Neural crest cell (in vitro differentiated cells): ENCODE measurements around the gene LYRM1. TPM values are rescaled to one million over a fixed set of nuclear protein-coding genes. Genes with fewer than 3 reads are reported as not detected.
A peak's percentile ranks its signal among the peaks of the same experiment; 100 is the strongest.
"Not testable (repeated sequence)": the region's sequence is repeated elsewhere in the genome, so short reads cannot be mapped to it uniquely, and the experiment has no call there.

Experiments
- DNase-seq: peaks from one replicate; pipeline ENCODE4 v3.0.0; 2021; ENCODE audit warnings: low read depth, mixed read lengths, low spot score
- H3K27ac Mint-ChIP-seq: one replicate; pipeline ENCODE4 v1.8.0; 2021; ENCODE audit warnings: mild to moderate bottlenecking, mixed read lengths; ENCODE audit not compliant: unreplicated experiment
- H3K27me3 Mint-ChIP-seq: 2 replicates; pipeline ENCODE4 v1.8.0; 2021; ENCODE audit warnings: low read depth, mild to moderate bottlenecking, mixed read lengths
- H3K36me3 Mint-ChIP-seq: 2 replicates; pipeline ENCODE4 v1.8.0; 2021; ENCODE audit warnings: low read depth, mild to moderate bottlenecking, mixed read lengths
- H3K4me1 Mint-ChIP-seq: 2 replicates; pipeline ENCODE4 v1.8.0; 2021; ENCODE audit warnings: mixed read lengths
- H3K4me3 Mint-ChIP-seq: one replicate; pipeline ENCODE4 v1.8.0; 2021; ENCODE audit warnings: mild to moderate bottlenecking, mixed read lengths
- H3K9me3 Mint-ChIP-seq: 2 replicates; pipeline ENCODE4 v1.8.0; 2021; ENCODE audit warnings: mixed read lengths
- CTCF ChIP-seq: fragments of 200-600 bp; sonication (generic); conservative IDR thresholded peaks from 2 replicates; pipeline ENCODE4 v1.5.0; 2021; ENCODE audit warnings: antibody characterized with exemption, mild to moderate bottlenecking
- total RNA-seq: library from RNA; stranded (reverse); gene quantifications from 2 replicates; pipeline ENCODE4 v1.2.1, GENCODE V29; 2021

Gene LYRM1
- total RNA-seq, 1 donor from 2014 or later, result 20.4 TPM

DNA sequence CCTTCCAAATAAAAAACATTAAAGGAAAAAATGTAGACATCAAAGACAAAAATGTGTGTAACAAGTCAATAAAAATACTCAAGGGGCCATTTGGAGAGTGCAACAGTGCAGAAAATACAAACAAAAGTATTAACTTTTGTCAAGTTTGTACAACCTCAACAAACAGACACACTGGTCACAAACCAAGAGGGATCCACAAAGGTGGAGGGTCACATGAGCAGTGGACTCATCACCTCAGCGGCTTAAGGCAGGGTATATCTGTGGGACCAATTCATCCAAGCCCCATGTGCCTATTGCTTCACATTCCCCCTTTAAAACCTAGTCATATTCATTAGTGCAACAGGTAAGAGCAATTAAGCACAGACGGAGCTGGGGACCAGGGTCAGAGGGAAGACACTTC lies 45.6 kb upstream of the LYRM1 start:
- Mint-ChIP-seq H3K9me3 (no peaks in the 10 kb centered on the region), H3K27me3 (no peaks in the 10 kb centered on the region), H3K27ac (no peak overlapping the region), H3K4me3 (no peak overlapping the region), H3K4me1 (no peaks in the 10 kb centered on the region), H3K36me3 (peaks cover 12% of the 10 kb centered on the region)
- DNase-seq, result no peak
- TF ChIP-seq CTCF, result no peak

GRCh38 chr16:20857281-20857680 lies 43.3 kb upstream of the LYRM1 start:
- Mint-ChIP-seq H3K36me3 (peaks cover 13% of the 10 kb centered on the region), H3K4me3 (no peak overlapping the region), H3K27ac (no peak overlapping the region), H3K4me1 (no peaks in the 10 kb centered on the region), H3K27me3 (no peaks in the 10 kb centered on the region), H3K9me3 (no peaks in the 10 kb centered on the region)
- DNase-seq, result no peak
- no peak for TF ChIP-seq CTCF

- Mint-ChIP-seq H3K27me3 (no peaks in the 10 kb centered on the region), H3K4me1 (no peaks in the 10 kb centered on the region), H3K27ac (peak overlapping the region; percentile 28), H3K9me3 (peaks cover 3% of the 10 kb centered on the region), H3K36me3 (peaks cover 16% of the 10 kb centered on the region), H3K4me3 (no peak overlapping the region)
- no peak for DNase-seq
- no peak for TF ChIP-seq CTCF
Observed at GRCh38 chr16:20859229-20859628, 41.3 kb upstream of the LYRM1 start.

GRCh38 chr16:20859699-20860098 lies 40.9 kb upstream of the LYRM1 start:
- no peak for DNase-seq
- Mint-ChIP-seq H3K4me3 (no peak overlapping the region), H3K27me3 (no peaks in the 10 kb centered on the region), H3K4me1 (no peaks in the 10 kb centered on the region), H3K9me3 (peaks cover 3% of the 10 kb centered on the region), H3K36me3 (peaks cover 16% of the 10 kb centered on the region), H3K27ac (no peak overlapping the region)
- no peak for TF ChIP-seq CTCF

DNA sequence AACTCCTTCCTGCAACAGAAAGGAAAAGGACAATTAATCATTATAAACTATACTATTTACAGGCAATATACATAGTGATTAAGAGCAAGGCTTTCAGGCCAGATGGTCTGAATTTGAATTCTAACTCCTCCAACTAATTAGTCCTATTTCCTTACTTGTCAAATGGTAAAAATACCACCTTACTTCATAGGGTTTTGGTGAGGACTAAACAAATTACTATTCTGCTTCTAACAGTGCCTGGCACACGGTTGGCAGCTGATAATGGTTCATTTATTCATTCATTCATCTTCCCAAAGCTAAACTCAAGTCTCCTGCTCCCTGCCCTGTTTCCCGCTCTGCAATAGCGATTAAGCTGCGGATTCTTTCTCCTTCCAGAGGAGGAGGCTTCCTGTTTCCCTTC lies 40.2 kb upstream of the LYRM1 start:
- H3K27ac Mint-ChIP-seq, result no peak overlapping the region
- no peak for TF ChIP-seq CTCF
- no peaks in the 10 kb centered on the region for H3K4me1 Mint-ChIP-seq
- H3K4me3 Mint-ChIP-seq, result no peak overlapping the region
- H3K27me3 Mint-ChIP-seq, result no peaks in the 10 kb centered on the region
- H3K9me3 Mint-ChIP-seq, result peaks cover 3% of the 10 kb centered on the region
- peaks cover 12% of the 10 kb centered on the region for H3K36me3 Mint-ChIP-seq
- no peak for DNase-seq

- not testable (repeated sequence) for DNase-seq, H3K4me1 Mint-ChIP-seq, H3K27ac Mint-ChIP-seq, H3K9me3 Mint-ChIP-seq, H3K27me3 Mint-ChIP-seq, H3K4me3 Mint-ChIP-seq
- H3K36me3 Mint-ChIP-seq, result peaks cover 12% of the 10 kb centered on the region
Observed at GRCh38 chr16:20860995-20861394, 39.6 kb upstream of the LYRM1 start.
